CD4-positive, alpha-beta memory T cell (primary cell): ENCODE data around the gene TMEM178A. TPM values are rescaled to one million over a fixed set of nuclear protein-coding genes. Genes with fewer than 3 reads are reported as not detected.

Experiments
- CTCF ChIA-PET: fragments of 350-600 bp; sonication (Branson Sonifier 250); formaldehyde crosslinking; loops from one replicate; lab custom pipeline; 2021; ENCODE audit warnings: inconsistent platforms; ENCODE audit not compliant: partially characterized antibody; lab: Charles Lee
- POLR2A ChIA-PET: fragments of 350-600 bp; sonication (Branson Sonifier 250); formaldehyde crosslinking; loops from one replicate; lab custom pipeline; 2021; ENCODE audit not compliant: partially characterized antibody; lab: Charles Lee
- DNase-seq, 5 donors: peaks; one replicate each; pipeline versions ENCODE4 v3.0.0 to v3.0.0-alpha.2; 2020 to 2022; ENCODE audit warnings: mixed read lengths in 1 of 5
- H3K27ac ChIP-seq: one replicate; pipeline ENCODE4 v1.7.0; 2013; ENCODE audit warnings: low read depth, low read length
- H3K27me3 ChIP-seq: 2 replicates; pipeline ENCODE4 v1.7.0; 2013; ENCODE audit warnings: mild to moderate bottlenecking, low read length, moderate library complexity; ENCODE audit not compliant: insufficient read depth
- H3K36me3 ChIP-seq: 2 replicates; pipeline ENCODE4 v1.7.0; 2013; ENCODE audit warnings: mild to moderate bottlenecking, low read length, moderate library complexity; ENCODE audit not compliant: insufficient read depth
- H3K4me1 ChIP-seq: 2 replicates; pipeline ENCODE4 v1.7.0; 2013; ENCODE audit warnings: mild to moderate bottlenecking, low read length, moderate library complexity; ENCODE audit not compliant: insufficient read depth
- H3K4me3 ChIP-seq, 2 donors: one replicate each; pipeline ENCODE4 v1.7.0; 2013; ENCODE audit warnings: low read length in 2 of 2, mild to moderate bottlenecking in 1 of 2
- H3K9me3 ChIP-seq, 2 donors: one replicate each; pipeline ENCODE4 v1.7.0; 2013; ENCODE audit warnings: low read length in 2 of 2, control low read depth in 1 of 2; ENCODE audit not compliant: control insufficient read depth in 1 of 2
- H3K27ac Mint-ChIP-seq, 7 donors: one replicate each; pipeline ENCODE4 v1.8.0; 2020 to 2021; ENCODE audit warnings: mixed read lengths in 7 of 7, mild to moderate bottlenecking in 6 of 7, inconsistent platforms in 3 of 7, moderate library complexity in 3 of 7
- H3K27me3 Mint-ChIP-seq, 2 donors: one replicate each; pipeline ENCODE4 v1.8.0; 2020 to 2021; ENCODE audit warnings: mixed read lengths in 2 of 2
- H3K36me3 Mint-ChIP-seq, 2 donors: one replicate each; pipeline ENCODE4 v1.8.0; 2020 to 2021; ENCODE audit warnings: mixed read lengths in 2 of 2, inconsistent platforms in 1 of 2, mild to moderate bottlenecking in 1 of 2
- H3K4me1 Mint-ChIP-seq, 4 donors: one replicate each; pipeline ENCODE4 v1.8.0; 2020 to 2021; ENCODE audit warnings: mixed read lengths in 4 of 4, mild to moderate bottlenecking in 1 of 4
- H3K4me3 Mint-ChIP-seq, 8 donors: one replicate each; pipeline ENCODE4 v1.8.0; 2020 to 2021; ENCODE audit warnings: mixed read lengths in 8 of 8, mild to moderate bottlenecking in 7 of 8, moderate library complexity in 6 of 8, inconsistent platforms in 3 of 8
- H3K9me3 Mint-ChIP-seq, 8 donors: one replicate each; pipeline ENCODE4 v1.8.0; 2020 to 2021; ENCODE audit warnings: mixed read lengths in 8 of 8, mild to moderate bottlenecking in 5 of 8, inconsistent platforms in 3 of 8, moderate library complexity in 1 of 8
- intact Hi-C: fragments of 100-400 bp; cut with micrococcal nuclease; formaldehyde crosslinking; loops from one replicate; pipeline ENCODE4 v1.15.1; 2023
- polyA plus RNA-seq, 2 donors: library from polyadenylated mRNA; unstranded; fragments of 300-500 nt; fragmentation: Illumina TruSeq; gene quantifications; one replicate each; pipeline ENCODE4 v1.2.3, GENCODE V29; 2021
- total RNA-seq, 2 experiments: library from RNA; stranded (reverse); gene quantifications; one replicate each; pipeline ENCODE4 v1.2.3, GENCODE V29; 2021

Gene TMEM178A
- total and polyA plus RNA-seq, 4 experiments from 2014 or later: not detected

- H3K4me1 Mint-ChIP-seq: no peaks in the 10 kb centered on the region
- Histone ChIP-seq H3K4me1 (no peaks in the 10 kb centered on the region), H3K27me3 (no peaks in the 10 kb centered on the region), H3K27ac (no peak overlapping the region), H3K36me3 (no peaks in the 10 kb centered on the region), H3K4me3 (no peak overlapping the region), H3K9me3 (no peaks in the 10 kb centered on the region)
- POLR2A ChIA-PET: no interaction called here
- CTCF ChIA-PET: no interaction called here
- peaks cover 11 to 12% of the 10 kb centered on the region in 2 donors for H3K27me3 Mint-ChIP-seq
- no peak for DNase-seq
- H3K36me3 Mint-ChIP-seq: no peaks in the 10 kb centered on the region
- intact Hi-C loops: no loop called here
- H3K4me3 Mint-ChIP-seq: no peak overlapping the region
- H3K27ac Mint-ChIP-seq: no peak overlapping the region
- peaks cover 0 to 7% (median 5%) of the 10 kb centered on the region in 8 donors for H3K9me3 Mint-ChIP-seq
These were observed 10.6 kb downstream of the TMEM178A start for GRCh38 chr2:39676342-39676741.

- H3K9me3 ChIP-seq: no peaks in the 10 kb centered on the region
- H3K27me3 ChIP-seq: no peaks in the 10 kb centered on the region
- H3K4me1 Mint-ChIP-seq: no peaks in the 10 kb centered on the region
- H3K9me3 Mint-ChIP-seq: peaks cover 0 to 7% (median 5%) of the 10 kb centered on the region in 8 donors
- DNase-seq: no peak
- no peaks in the 10 kb centered on the region for H3K4me1 ChIP-seq
- H3K4me3 ChIP-seq: no peak overlapping the region
- no peak overlapping the region for H3K27ac Mint-ChIP-seq
- H3K4me3 Mint-ChIP-seq: no peak overlapping the region
- H3K27me3 Mint-ChIP-seq: peaks cover 9 to 12% of the 10 kb centered on the region in 2 donors
- no peaks in the 10 kb centered on the region for H3K36me3 Mint-ChIP-seq
- H3K27ac ChIP-seq: no peak overlapping the region
- POLR2A ChIA-PET: no interaction called here
- intact Hi-C loops: no loop called here
- H3K36me3 ChIP-seq: no peaks in the 10 kb centered on the region
- CTCF ChIA-PET: no interaction called here
These were observed 12.5 kb downstream of the TMEM178A start for GRCh38 chr2:39678170-39678569.

GRCh38 chr2:39679805-39680204 lies 14.1 kb downstream of the TMEM178A start:
- H3K36me3 ChIP-seq: no peaks in the 10 kb centered on the region
- H3K9me3 ChIP-seq: no peaks in the 10 kb centered on the region
- no peaks in the 10 kb centered on the region for H3K4me1 ChIP-seq
- POLR2A ChIA-PET: no interaction called here
- Mint-ChIP-seq H3K4me1 (no peaks in the 10 kb centered on the region), H3K27ac (no peak overlapping the region), H3K4me3 (no peak overlapping the region), H3K36me3 (no peaks in the 10 kb centered on the region), H3K27me3 (peaks cover 8 to 16% of the 10 kb centered on the region in 2 donors), H3K9me3 (peaks cover 0 to 7% (median 3%) of the 10 kb centered on the region in 8 donors)
- H3K27me3 ChIP-seq: no peaks in the 10 kb centered on the region
- no peak overlapping the region for H3K27ac ChIP-seq
- CTCF ChIA-PET: no interaction called here
- intact Hi-C loops: no loop called here
- no peak for DNase-seq
- H3K4me3 ChIP-seq: no peak overlapping the region

- H3K4me3 Mint-ChIP-seq: no peak overlapping the region
- Histone ChIP-seq H3K4me3 (no peak overlapping the region), H3K36me3 (no peaks in the 10 kb centered on the region), H3K27me3 (no peaks in the 10 kb centered on the region), H3K4me1 (no peaks in the 10 kb centered on the region), H3K27ac (no peak overlapping the region), H3K9me3 (no peaks in the 10 kb centered on the region)
- no peak overlapping the region for H3K27ac Mint-ChIP-seq
- POLR2A ChIA-PET: no interaction called here
- no peaks in the 10 kb centered on the region for H3K36me3 Mint-ChIP-seq
- no peak for DNase-seq
- H3K4me1 Mint-ChIP-seq: no peaks in the 10 kb centered on the region
- intact Hi-C loops: no loop called here
- H3K27me3 Mint-ChIP-seq: peaks cover 14 to 20% of the 10 kb centered on the region in 2 donors
- H3K9me3 Mint-ChIP-seq: peaks cover 0 to 7% (median 3%) of the 10 kb centered on the region in 8 donors
- CTCF ChIA-PET: no interaction called here
These were observed 16.5 kb downstream of the TMEM178A start for GRCh38 chr2:39682066-39682692.

GRCh38 chr2:39683022-39683699 lies 17.4 kb downstream of the TMEM178A start:
- Histone ChIP-seq H3K27ac (no peak overlapping the region), H3K4me1 (no peaks in the 10 kb centered on the region), H3K36me3 (no peaks in the 10 kb centered on the region), H3K4me3 (no peak overlapping the region), H3K27me3 (no peaks in the 10 kb centered on the region), H3K9me3 (no peaks in the 10 kb centered on the region)
- Mint-ChIP-seq H3K4me3 (no peak overlapping the region), H3K27ac (no peak overlapping the region), H3K9me3 (peaks cover 0 to 5% (median 2%) of the 10 kb centered on the region in 8 donors), H3K27me3 (peaks cover 14 to 16% of the 10 kb centered on the region in 2 donors), H3K36me3 (no peaks in the 10 kb centered on the region), H3K4me1 (no peaks in the 10 kb centered on the region)
- DNase-seq: no peak
- intact Hi-C loops: no loop called here
- ChIA-PET CTCF (no interaction called here), POLR2A (no interaction called here)

- intact Hi-C loops: no loop called here
- no peak overlapping the region for H3K27ac ChIP-seq
- no peaks in the 10 kb centered on the region for H3K9me3 ChIP-seq
- POLR2A ChIA-PET: no interaction called here
- peaks cover 16 to 18% of the 10 kb centered on the region in 2 donors for H3K27me3 Mint-ChIP-seq
- CTCF ChIA-PET: no interaction called here
- H3K4me3 Mint-ChIP-seq: no peak overlapping the region
- no peak overlapping the region for H3K4me3 ChIP-seq
- peaks cover 0 to 3% (median 0%) of the 10 kb centered on the region in 8 donors for H3K9me3 Mint-ChIP-seq
- no peak for DNase-seq
- no peak overlapping the region for H3K27ac Mint-ChIP-seq
- no peaks in the 10 kb centered on the region for H3K4me1 ChIP-seq
- no peaks in the 10 kb centered on the region for H3K27me3 ChIP-seq
- H3K36me3 ChIP-seq: no peaks in the 10 kb centered on the region
- no peaks in the 10 kb centered on the region for H3K4me1 Mint-ChIP-seq
- no peaks in the 10 kb centered on the region for H3K36me3 Mint-ChIP-seq
These were observed 18.7 kb downstream of the TMEM178A start for GRCh38 chr2:39684464-39684863.

- H3K36me3 ChIP-seq: no peaks in the 10 kb centered on the region
- no peaks in the 10 kb centered on the region for H3K9me3 ChIP-seq
- ChIA-PET POLR2A (no interaction called here), CTCF (no interaction called here)
- DNase-seq: no peak
- H3K27ac Mint-ChIP-seq: no peak overlapping the region
- no peaks in the 10 kb centered on the region for H3K4me1 Mint-ChIP-seq
- H3K9me3 Mint-ChIP-seq: peaks cover 0 to 6% (median 0%) of the 10 kb centered on the region in 8 donors
- H3K4me1 ChIP-seq: no peaks in the 10 kb centered on the region
- no peak overlapping the region for H3K4me3 ChIP-seq
- no peaks in the 10 kb centered on the region for H3K27me3 ChIP-seq
- intact Hi-C loops: no loop called here
- no peaks in the 10 kb centered on the region for H3K36me3 Mint-ChIP-seq
- no peak overlapping the region for H3K27ac ChIP-seq
- no peak overlapping the region for H3K4me3 Mint-ChIP-seq
- H3K27me3 Mint-ChIP-seq: peaks cover 16 to 22% of the 10 kb centered on the region in 2 donors
These were observed 19.4 kb downstream of the TMEM178A start for GRCh38 chr2:39685126-39685525.
